Bone marrow (tissue), 2 donors: ENCODE results near the gene TNP2.

Experiments
- DNase-seq, 2 donors: peaks; one replicate each; lab custom pipeline; 2025; lab: John Stamatoyannopoulos, UW

Gene TNP2

DNA sequence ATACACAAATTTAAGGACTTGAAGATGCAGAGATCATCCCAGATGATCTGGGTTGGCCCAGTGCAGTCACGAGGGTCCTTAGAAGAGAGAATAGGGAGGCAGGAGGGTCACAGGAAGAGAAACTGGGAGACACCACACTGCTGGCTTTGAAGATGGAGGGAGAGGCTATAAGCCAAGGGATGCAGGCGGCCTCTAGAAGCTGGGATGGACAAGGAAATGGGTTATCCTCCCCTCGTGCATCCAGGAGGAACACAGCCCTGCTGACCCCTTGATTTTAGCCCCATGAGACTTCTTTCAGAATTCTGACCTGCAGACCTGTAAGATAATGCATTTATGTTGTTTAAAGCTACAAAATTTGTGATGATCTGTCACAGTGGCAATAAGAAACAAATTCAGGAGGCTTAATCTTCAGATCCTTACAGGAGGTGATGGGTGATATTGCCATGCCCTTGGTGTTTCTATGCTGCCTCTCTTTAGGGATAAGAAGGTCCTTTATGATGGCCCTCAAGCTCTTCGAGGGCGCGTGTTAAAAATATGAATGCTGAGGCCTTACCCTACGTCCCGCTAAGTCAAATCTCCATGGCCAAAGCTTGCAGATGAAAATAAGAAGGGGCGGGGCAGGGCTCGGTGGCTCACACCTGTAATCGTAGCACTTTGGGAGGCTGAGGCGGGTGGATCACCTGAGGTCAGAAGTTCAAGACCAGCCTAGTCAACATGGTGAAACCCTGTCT is 8.6 kb upstream of the TNP2 start:
- DNase-seq = no peak

GRCh38 chr16:11276896-11277593 is 7.9 kb upstream of the TNP2 start:
- DNase-seq = no peak

- DNase-seq = no peak
Measured at GRCh38 chr16:11276143-11276895, 7.2 kb upstream of the TNP2 start, which contains the start of gene PRM2. Gene PRM2 (minus strand): TSS chr16:11276480. CDS start chr16:11276370, 110 bp downstream.

- no peak for DNase-seq
Measured at GRCh38 chr16:11274964-11275363, 5.8 kb upstream of the TNP2 start.

GRCh38 chr16:11273721-11274324 is 4.7 kb upstream of the TNP2 start:
- DNase-seq = no peak

- DNase-seq = no peak
Measured at GRCh38 chr16:11272921-11273720, 4.0 kb upstream of the TNP2 start, which contains the start of gene PRM3. Gene PRM3 (minus strand): TSS chr16:11273629. CDS start chr16:11273595, 34 bp downstream.

DNA sequence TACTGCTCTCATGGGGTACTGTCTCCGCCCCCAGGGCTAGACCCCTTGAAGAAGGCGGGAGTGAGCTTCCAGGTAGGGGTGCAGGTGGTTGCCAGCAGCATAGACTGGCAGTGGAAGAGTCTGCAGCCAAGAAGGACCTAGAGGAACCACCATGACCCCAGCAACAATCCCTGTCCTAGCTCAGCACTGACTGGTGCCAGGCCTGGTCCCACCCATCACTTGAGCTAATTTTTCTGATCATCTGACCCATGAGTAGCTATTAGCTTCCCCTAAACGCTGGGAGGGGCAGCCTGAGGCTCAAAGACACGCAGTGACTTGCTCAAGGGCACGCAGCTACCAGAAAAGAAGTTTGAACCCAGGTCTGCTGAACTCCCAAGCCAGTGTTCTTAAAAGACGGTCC is 3.4 kb upstream of the TNP2 start:
- no peak for DNase-seq

GRCh38 chr16:11271610-11272009 is 2.5 kb upstream of the TNP2 start:
- no peak for DNase-seq

DNA sequence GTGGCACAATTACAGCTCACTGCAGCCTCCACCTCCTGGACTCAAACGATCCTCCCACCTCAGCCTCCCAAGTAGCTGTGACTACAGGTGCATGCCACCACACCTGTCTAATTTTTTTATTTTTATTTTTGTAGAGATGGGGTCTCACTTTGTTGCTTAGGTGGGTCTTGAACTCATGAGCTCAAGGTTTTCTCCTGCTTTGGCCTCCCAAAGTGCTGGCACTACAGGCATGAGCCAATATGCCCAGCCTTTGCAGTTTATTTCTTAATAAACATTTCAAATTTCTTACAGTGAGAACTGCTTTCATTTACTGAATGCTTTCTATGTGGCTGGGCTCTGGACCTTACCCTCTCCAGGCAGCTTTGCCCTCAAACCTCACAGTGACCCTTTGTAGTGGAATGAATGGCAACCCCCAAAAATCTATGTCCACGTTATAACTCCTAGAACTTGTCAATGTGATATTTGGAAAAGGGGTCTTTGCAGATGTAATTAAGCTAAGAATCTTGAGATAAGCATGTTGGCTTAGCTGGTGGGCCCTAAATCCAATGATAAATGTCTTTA is 1.6 kb upstream of the TNP2 start:
- no peak for DNase-seq

DNA sequence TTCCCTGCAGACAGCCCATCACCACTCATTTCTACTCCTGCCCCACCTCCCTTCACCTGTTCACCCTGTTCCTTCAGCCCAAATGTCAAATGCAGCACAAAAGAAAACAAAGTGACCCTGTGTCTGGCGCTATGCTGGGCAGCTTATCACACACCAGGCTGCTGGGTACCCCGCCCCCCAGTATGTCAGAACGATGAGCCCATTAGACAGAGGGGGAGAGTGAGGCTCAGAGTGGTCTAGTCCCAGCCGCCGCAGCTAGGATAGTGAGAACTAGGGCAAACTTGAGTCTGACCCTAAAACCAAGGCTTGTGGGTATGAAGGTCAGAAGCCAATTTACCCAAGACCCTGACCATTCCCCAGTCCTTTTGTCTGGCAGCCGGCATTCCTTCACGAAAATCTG is 4.0 kb downstream of the TNP2 start:
- DNase-seq = no peak

DNA sequence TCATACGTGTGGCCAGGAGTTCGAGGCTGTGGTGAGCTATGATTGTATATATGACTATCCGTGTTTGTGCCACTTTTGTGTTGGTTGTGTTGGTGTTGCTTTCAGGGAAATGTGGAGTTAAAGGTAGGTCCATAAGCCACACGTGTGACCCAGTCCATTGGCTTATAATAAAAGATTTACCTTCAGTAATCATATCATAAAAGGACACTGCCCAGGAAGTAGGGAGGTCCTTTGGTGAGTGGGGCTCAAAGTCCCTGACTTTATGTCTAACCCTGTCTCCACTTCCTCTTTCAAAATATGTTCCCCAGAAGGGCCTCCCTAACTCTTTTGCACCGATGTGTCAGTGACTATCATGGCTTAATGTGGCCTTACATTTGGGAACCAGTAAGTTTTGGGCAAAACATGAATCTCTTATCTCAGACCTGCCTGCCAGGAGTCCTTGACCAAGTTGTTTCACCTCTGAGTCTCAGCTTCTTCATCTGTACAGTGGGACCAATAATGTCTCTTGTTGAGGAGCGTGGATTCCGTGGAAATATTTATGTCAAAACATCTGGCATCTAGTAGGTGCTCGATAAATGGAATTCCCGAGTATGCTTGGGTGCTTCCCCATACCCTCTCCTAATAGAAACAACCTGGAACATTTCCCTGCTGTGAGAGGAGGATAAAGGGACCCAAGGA is 4.8 kb downstream of the TNP2 start:
- no peak for DNase-seq

DNA sequence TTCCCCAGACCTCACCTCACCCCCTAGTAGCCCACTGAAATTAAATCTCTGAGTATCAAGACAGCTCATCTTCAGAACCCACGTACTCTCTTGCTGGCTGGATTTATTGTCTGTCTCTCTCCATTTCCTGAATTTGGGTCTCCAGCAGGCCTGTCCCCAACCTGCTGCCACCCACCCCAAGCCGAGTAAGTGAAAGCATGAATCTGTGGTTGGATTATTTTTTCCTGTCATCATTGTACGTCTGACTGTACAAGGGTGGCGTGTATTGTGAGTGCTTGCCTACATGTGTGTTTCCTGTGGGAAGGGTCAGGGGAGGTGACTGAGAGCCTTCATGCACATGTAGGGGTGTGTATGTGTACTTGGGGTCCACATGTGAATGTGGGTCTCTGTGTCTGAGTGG is 5.4 kb downstream of the TNP2 start:
- DNase-seq = peak in 1 of 2 donors; percentile 77

DNA sequence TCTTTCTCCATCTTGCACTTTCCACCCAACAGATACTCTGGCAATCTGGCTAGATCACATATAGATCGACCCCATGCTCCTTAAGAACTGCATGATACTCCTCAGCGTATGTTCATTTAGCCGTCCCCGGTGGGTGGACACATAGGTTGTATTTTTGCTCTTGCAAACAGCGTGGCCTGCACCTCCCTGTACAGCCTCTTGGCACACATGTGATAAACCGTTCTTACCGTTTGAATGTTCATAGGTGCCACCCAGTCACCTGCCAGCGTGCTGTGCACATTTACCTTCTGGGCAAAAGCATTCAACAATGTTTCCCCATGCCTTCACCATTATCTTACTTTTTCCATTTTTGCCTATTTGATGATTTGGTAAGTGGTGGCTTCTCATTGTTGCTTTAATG is 6.2 kb downstream of the TNP2 start:
- DNase-seq = no peak

GRCh38 chr16:11260596-11260966 is 8.5 kb downstream of the TNP2 start:
- DNase-seq = no peak

DNA sequence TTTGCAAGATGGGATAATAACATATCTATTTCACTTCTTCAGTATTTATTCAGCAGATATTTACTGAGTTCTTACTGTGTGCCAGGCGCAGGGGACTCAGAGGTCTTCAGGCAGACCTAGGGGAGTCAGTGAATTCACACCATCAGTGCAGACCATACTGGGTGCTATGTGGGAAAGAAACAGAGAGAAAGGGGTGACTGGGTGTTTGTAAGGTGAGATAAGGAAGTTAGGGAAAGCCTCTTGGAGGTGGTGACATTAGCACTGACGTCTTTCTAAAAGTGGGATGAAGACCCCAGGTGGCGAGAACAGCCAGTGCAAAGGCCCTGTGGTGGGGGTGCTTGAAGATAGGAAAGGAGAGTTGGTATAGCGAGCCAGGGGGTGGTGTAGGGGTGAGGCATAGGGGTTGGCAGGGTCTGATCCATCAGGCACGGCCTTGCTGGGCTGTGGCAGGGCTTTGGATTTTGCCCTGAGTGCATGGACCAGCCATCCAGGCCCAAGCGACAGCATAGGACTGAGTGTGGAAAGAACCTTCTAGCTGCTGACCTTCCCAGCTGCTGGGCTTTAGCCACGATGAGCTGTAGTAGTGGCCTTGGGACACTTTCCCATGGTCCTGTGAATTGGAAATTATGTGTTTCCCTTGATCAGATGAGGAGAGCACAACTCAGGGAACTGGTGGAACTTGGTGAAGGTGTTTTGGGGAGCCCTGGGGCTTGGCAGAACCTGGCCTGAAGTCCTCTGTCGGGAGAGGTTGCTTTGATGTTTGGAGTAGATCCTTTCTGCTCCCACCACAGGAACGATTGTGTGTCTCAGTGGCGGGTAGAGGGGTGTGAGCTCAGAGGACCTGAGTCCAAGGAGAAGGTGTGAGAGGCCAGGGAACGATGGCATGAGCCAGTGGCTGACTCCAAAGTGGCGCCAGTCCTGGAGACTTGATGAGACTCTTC is 9.2 kb downstream of the TNP2 start:
- no peak for DNase-seq

- DNase-seq = peak in 1 of 2 donors; percentile 46
Measured at GRCh38 chr16:11258553-11259492, 10.3 kb downstream of the TNP2 start.

GRCh38 chr16:11257131-11257938 is 11.8 kb downstream of the TNP2 start:
- DNase-seq = peak; percentile 50 to 70
